ENCODE results near the gene MICAL3.

DNA sequence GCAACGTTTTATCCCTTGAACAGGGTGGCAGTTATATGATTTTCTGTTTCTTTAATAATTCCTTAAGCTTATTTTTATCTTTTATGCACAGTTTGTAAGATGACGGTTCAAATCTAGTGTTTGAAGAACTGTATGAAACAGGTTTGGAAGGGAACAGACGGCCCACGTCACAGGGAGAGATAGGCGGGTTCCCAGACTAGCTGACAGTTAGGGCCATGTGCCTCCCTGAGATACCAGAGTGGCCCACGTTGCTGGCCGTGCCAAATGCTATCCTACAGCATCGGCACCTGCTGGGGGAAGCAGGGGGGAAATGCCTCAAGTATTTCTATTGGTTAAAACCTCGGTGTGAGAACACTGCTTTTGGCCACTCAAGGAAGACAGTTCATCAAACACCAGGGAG lies 199.9 kb downstream of the MICAL3 start:
- TF ChIP-seq FOXM1 (IDR thresholded peaks at IDR 0.05; ENCODE audit: low read depth) = no peak
- TF ChIP-seq, protein P1, sequence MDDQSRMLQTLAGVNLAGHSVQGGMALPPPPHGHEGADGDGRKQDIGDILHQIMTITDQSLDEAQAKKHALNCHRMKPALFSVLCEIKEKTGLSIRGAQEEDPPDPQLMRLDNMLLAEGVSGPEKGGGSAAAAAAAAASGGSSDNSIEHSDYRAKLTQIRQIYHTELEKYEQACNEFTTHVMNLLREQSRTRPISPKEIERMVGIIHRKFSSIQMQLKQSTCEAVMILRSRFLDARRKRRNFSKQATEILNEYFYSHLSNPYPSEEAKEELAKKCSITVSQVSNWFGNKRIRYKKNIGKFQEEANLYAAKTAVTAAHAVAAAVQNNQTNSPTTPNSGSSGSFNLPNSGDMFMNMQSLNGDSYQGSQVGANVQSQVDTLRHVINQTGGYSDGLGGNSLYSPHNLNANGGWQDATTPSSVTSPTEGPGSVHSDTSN (IDR thresholded peaks at IDR 0.05) = no peak
- TF ChIP-seq CHD2 (IDR thresholded peaks at IDR 0.05; ENCODE audit: low read length, partially characterized antibody) = no peak
- TF ChIP-seq GABPA (IDR thresholded peaks at IDR 0.05; ENCODE audit: low read depth) = no peak
- TF ChIP-seq, protein P2, sequence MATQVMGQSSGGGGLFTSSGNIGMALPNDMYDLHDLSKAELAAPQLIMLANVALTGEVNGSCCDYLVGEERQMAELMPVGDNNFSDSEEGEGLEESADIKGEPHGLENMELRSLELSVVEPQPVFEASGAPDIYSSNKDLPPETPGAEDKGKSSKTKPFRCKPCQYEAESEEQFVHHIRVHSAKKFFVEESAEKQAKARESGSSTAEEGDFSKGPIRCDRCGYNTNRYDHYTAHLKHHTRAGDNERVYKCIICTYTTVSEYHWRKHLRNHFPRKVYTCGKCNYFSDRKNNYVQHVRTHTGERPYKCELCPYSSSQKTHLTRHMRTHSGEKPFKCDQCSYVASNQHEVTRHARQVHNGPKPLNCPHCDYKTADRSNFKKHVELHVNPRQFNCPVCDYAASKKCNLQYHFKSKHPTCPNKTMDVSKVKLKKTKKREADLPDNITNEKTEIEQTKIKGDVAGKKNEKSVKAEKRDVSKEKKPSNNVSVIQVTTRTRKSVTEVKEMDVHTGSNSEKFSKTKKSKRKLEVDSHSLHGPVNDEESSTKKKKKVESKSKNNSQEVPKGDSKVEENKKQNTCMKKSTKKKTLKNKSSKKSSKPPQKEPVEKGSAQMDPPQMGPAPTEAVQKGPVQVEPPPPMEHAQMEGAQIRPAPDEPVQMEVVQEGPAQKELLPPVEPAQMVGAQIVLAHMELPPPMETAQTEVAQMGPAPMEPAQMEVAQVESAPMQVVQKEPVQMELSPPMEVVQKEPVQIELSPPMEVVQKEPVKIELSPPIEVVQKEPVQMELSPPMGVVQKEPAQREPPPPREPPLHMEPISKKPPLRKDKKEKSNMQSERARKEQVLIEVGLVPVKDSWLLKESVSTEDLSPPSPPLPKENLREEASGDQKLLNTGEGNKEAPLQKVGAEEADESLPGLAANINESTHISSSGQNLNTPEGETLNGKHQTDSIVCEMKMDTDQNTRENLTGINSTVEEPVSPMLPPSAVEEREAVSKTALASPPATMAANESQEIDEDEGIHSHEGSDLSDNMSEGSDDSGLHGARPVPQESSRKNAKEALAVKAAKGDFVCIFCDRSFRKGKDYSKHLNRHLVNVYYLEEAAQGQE (IDR thresholded peaks at IDR 0.05; ENCODE audit: low read depth, low read length) = no peak
- TF ChIP-seq, protein P3, sequence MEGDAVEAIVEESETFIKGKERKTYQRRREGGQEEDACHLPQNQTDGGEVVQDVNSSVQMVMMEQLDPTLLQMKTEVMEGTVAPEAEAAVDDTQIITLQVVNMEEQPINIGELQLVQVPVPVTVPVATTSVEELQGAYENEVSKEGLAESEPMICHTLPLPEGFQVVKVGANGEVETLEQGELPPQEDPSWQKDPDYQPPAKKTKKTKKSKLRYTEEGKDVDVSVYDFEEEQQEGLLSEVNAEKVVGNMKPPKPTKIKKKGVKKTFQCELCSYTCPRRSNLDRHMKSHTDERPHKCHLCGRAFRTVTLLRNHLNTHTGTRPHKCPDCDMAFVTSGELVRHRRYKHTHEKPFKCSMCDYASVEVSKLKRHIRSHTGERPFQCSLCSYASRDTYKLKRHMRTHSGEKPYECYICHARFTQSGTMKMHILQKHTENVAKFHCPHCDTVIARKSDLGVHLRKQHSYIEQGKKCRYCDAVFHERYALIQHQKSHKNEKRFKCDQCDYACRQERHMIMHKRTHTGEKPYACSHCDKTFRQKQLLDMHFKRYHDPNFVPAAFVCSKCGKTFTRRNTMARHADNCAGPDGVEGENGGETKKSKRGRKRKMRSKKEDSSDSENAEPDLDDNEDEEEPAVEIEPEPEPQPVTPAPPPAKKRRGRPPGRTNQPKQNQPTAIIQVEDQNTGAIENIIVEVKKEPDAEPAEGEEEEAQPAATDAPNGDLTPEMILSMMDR (IDR thresholded peaks at IDR 0.05) = no peak
- TF ChIP-seq, protein P4, sequence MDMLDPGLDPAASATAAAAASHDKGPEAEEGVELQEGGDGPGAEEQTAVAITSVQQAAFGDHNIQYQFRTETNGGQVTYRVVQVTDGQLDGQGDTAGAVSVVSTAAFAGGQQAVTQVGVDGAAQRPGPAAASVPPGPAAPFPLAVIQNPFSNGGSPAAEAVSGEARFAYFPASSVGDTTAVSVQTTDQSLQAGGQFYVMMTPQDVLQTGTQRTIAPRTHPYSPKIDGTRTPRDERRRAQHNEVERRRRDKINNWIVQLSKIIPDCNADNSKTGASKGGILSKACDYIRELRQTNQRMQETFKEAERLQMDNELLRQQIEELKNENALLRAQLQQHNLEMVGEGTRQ (IDR thresholded peaks at IDR 0.05; ENCODE audit: borderline replicate concordance, low read depth, low read length) = no peak
- TF ChIP-seq, protein P5, sequence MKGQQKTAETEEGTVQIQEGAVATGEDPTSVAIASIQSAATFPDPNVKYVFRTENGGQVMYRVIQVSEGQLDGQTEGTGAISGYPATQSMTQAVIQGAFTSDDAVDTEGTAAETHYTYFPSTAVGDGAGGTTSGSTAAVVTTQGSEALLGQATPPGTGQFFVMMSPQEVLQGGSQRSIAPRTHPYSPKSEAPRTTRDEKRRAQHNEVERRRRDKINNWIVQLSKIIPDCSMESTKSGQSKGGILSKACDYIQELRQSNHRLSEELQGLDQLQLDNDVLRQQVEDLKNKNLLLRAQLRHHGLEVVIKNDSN (IDR thresholded peaks at IDR 0.05; ENCODE audit: borderline replicate concordance, low read depth) = no peak
